Sigmoid colon (tissue), 4 donors: Measurements from ENCODE around the gene TOB1.

Experiments
- POLR2A ChIP-seq, 2 donors: fragments of 450-650 bp; IDR thresholded peaks; one replicate each; pipeline ENCODE4 v1.6.1; 2016; ENCODE audit warnings: antibody characterized with exemption in 2 of 2, mild to moderate bottlenecking in 2 of 2, moderate library complexity in 2 of 2
- POLR2AphosphoS5 ChIP-seq, 4 donors: sonication (generic); formaldehyde crosslinking; IDR thresholded peaks; one replicate each; pipeline ENCODE4 v1.6.1; 2017; ENCODE audit warnings: antibody characterized with exemption in 4 of 4

DNA sequence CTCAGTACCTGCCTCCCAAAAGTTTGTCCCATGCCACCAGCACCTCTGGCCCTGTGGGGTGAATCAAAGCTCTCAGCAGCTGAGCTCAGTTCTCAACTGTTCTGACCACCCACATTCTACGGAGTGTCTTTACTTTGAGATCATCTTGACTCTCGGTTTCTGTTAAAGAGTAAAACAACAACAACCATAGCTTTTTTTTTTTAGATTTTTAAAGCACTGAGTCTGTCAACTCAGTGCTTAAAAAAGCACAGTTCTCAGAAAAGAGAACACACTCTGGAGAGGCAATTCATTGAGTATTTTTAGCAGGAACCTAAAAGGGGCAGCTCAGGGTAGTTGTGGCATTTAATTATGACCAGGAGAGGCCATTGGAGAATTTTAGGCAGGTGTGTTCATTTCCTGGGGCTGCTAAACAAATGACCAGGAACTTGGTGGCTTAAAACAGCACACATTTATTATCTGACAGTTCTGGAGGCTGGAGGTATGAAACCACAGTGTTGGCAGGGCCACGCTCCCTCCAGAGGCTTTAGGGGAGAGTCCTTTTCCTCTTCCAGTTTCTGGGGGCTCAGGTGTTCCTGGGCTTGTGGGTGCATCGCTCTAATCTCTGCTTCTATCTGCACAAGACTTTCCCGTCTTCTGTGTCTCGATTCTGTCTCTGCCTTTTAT, 37.5 kb downstream of the TOB1 start:
- no peak for TF ChIP-seq POLR2AphosphoS5 (IDR thresholded peaks at IDR 0.05)
- TF ChIP-seq POLR2A (IDR thresholded peaks at IDR 0.05): no peak
